CD4-positive, alpha-beta T cell treated with Interleukin-10 for 1 hour (primary cell): ENCODE results near the gene MMP20.
"Not testable (repeated sequence)": the region's sequence is repeated elsewhere in the genome, so short reads cannot be mapped to it uniquely, and the experiment has no call there.

ENCODE experiments used
- DNase-seq: peaks from one replicate; pipeline ENCODE4 v3.0.0-alpha.2; 2020

Gene MMP20, protein sequence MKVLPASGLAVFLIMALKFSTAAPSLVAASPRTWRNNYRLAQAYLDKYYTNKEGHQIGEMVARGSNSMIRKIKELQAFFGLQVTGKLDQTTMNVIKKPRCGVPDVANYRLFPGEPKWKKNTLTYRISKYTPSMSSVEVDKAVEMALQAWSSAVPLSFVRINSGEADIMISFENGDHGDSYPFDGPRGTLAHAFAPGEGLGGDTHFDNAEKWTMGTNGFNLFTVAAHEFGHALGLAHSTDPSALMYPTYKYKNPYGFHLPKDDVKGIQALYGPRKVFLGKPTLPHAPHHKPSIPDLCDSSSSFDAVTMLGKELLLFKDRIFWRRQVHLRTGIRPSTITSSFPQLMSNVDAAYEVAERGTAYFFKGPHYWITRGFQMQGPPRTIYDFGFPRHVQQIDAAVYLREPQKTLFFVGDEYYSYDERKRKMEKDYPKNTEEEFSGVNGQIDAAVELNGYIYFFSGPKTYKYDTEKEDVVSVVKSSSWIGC

DNA sequence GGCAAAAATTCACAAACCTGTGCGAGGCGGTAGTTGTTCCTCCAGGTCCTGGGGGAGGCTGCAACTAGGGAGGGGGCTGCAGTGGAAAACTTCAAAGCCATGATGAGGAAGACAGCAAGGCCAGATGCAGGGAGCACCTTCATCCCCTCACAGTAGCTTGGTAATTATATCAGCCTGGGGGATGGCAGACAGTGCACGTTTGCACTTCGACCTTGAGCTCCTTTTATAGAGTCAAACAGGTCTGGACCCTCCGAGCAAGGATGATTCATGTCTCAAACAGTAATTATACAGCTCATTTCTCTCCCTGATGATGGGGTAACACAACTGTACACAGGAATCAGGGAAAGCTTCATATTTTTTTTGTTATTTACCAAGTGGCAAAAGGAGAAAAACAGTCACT lies at the start of gene MMP20:
Gene MMP20, minus strand, starts transcription at position 156 of the 400 bp plus-strand sequence. Its CDS starts 13 bp downstream, at position 143.
- no peak for DNase-seq

DNA sequence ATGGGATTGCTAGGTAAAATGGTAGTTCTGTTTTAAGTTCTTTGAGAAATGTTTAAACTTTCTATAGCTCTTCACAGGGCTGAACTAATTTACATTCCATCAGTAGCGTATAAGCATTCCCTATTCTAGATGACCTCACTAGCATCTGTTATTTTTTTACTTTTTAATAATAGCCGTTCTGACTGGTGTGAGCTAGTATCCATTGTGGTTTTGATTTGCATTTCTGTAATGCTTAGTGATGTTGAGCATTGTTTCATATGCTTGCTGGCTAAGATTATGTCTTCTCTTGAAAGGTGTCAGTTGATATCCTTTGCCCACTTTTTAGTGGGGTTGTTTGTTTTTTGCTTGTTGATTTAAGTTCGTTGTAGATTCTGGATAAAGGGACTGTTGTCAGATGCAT lies 44.5 kb upstream of the MMP20 start:
- DNase-seq: no peak

DNA sequence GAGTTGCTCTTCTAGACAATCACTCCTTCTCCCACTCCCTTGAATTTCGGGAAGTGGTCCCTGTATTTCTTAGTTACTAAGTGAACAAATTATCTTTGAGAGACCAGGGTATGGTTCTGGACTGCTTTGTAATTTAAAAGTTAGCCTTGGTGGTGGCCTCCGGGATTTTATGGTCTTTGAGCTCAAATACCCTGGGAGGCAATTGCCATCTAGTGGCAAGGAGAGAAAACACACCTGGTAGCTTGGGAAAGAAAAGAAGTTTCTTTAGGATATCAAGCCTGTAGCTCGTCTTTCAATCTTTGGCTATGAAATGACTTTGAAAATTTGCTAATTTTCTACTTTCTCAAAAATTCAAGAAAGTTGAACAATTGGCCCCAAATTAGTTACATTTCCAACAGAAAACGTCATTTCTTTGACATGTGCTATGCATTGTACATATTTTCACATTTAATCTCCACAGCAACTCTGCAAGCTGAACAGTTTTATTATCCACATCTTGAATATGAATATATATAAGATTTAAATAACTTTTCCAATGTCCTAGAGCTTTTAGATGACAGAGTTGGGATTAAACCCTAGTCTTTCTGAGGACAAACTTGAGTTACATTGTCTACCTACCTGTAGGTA lies 41.3 kb upstream of the MMP20 start:
- DNase-seq: peak; percentile 46

DNA sequence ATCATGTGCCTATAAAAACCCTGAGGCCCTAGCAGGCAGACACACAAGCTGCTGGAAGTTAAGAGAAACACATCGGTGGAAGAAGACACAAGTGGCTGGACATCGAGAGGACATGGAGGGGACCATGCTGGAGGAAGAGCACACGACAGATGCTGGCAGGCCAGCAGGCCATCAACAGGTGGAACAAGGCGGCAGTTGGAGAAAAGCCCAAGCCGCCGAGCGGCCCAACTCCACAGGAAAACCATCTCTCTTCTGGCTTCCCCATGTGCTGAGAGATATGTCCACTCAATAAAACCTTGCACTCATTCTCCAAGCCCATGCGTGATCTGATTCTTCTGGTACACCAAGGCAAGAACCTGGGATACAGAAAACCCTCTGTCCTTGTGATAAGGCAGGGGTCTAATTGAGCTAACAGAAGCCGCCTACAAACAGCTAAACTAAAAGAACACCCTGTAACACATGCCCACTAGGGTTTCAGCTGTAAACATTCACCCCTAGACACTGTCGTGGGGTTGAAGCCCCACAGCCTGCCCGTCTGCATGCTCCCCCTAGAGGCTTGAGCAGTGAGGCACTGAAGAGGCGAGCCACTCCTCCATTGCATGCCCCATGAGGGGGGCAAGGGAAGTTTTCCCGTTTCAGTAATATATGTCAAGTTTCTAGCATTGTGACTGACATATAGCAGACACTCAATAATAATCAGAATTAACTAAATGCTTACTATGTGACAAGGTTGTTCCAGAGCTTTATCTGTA lies 39.0 kb upstream of the MMP20 start:
- DNase-seq: peak; percentile 9

DNA sequence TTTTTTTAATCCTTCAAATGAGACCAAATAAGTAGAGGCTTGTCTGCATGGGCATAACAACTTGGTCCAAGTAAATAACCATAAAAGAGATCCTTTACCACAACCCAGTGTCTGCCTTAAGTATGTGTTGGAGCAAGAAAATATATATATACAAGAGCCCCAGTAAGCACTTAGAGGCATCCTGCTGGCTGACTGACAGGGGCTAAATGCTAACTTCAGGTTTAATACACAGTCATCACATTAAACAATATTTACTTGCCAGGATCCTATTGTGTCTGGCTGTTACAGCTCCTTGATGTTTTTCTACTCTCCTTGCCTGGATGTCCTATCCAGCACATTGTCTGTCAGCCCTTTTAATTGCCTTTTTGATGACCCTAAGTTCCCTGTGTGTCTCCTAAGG lies 37.5 kb upstream of the MMP20 start:
- DNase-seq: no peak

DNA sequence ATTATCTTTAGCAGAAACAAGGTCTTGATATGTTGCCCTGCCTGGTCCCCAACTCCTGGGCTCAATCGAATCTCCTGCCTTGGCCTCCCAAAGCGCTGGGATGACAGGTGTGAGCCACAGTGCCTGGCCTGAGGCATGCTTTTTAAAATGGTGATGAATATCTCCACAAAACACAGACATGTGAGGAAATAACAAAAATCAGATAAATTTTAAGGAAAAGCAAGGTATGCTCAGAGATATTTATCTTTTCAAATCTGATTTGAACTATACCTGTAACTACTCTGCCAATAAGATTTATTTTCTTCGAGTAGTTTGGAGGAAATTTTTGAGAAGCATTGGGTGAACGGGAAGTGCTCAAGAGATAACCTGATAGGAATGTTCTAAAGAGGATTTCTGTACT lies 35.9 kb upstream of the MMP20 start:
- DNase-seq: no peak

DNA sequence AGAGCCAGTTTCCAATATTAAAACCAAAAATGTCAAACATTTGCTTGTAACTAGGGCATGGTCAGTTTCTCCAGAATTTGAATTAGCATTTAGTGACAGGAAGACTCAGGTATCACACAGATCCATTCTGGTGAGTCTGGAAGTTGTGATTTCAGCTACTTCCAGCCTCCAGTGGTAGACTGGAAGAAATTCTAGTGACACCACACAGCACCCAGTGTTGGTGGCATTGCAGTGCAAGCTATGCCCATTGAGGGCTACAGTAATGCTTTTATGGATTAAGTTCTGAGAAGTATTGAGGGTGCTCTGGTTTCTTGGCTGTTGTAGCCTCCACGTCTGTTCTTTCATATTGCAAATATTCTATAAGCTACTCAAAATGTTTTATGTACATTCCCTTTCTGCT lies 31.4 kb upstream of the MMP20 start:
- DNase-seq: no peak

DNA sequence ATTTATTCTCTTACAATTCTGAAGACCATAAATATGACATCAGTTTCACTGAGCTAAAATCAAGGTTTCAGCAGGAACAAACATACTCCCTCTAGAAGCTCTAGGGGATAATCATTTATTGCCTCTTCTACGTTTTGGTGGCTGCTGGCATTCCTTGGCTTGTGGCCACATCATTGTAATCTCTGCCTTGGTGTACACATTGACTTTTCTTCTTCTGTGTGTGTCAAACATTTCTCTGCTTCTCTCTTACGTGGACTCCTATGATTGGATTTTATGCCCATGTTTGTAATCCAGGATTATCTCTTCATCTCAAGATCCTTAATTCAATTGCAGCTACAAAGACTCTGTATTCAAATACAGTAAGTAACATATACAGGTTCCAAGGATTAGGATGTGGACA lies 30.4 kb upstream of the MMP20 start:
- DNase-seq: no peak

DNA sequence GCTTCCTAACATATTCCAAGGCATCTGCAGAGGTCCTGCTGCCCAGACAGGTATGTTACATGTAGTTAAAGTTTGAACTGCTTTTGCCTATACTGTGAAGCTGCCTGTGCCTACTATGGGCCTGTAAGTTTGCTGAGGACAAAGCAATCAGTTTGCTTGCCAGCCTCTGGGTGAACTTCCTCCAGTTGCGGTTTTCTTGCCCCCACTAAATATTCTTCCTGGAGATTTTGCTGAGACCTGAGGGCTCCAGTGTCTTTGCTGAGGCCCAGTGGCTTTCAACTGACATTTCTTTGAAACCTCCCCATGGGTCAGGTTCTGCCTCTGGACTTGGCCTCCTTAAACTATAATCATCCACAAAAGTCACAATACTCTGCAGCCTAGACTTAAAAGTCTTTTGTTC lies 29.6 kb upstream of the MMP20 start:
- DNase-seq: no peak

DNA sequence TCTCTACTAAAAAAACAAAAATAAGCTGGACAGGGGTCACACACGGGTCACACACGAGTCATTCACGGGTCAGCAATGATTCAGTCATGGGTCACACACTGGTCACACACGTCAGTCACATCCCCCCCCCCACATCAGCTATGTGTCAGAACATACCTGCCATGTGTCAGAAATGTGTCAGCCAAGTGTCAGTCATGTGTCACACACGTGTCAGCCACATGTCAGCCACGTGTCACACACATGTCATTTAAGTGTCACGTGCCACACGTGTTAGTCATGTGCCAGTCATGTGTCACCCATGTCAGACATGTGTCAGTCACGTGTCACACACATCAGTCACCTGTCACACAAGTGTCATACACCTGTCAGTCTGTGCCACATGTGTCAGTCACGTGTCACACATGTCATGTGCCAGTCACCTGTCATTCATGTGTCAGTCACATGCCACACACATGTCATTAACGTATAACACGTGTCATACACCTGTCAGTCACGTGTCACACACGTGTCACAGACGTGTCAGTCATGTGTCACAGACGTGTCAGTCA lies 28.7 kb upstream of the MMP20 start:
- no peak for DNase-seq

DNA sequence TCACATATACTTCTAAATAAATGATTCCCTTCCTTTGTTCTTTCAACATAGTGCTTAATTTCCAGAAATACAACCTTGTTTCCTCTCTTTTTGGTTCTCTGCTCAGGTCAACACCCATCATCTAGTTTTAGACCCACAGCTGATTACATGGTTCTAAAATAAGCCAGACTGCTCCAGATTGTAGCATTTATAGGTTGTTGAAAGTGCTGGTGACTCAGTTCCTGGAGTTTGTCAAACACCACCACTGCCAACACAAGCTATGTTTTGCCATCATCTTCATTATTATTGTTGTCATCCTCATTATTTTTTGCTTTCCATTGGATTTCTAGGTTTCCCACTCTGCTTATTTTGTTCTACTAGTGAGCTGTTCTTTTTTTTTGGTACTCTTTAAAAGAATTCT lies 22.3 kb upstream of the MMP20 start:
- DNase-seq: no peak

DNA sequence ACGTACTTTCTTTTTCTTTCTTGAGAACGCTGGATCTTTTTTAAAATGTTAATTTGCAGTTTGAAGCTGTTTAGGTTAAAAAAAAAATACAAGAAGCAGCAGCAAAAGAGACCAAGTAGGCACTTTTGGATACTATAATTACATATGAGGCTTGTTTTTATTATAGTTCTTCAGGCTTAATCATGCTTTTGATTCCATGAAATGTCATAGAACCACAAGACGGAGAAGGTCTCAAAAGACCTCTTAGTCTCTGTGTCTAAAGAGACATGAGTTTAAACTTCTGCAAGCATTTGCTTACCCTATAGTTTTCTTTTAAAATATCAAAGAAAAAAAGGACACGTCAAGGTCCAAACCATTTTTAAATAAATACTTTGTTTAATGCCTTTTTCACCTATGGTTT lies 18.8 kb upstream of the MMP20 start:
- no peak for DNase-seq

DNA sequence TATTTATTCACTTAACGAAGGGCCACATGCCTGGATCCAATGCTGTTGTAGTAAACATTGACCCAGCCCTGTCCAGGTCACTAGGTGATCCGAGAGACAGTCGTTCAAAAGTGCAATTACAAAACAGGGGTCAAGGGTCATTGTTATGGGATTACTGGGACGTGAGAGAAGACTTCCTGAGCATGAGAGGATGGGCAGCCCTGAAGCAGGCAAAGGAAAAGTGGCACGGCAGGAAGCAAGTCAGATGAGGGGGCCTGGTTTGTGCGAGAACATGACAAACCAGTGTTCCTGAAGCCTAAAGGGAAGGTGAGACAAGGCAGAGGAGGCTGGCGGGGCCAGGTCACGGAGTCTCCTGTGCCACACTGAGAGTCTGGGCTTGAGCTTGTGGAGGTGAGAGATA lies 15.8 kb upstream of the MMP20 start:
- DNase-seq: no peak

DNA sequence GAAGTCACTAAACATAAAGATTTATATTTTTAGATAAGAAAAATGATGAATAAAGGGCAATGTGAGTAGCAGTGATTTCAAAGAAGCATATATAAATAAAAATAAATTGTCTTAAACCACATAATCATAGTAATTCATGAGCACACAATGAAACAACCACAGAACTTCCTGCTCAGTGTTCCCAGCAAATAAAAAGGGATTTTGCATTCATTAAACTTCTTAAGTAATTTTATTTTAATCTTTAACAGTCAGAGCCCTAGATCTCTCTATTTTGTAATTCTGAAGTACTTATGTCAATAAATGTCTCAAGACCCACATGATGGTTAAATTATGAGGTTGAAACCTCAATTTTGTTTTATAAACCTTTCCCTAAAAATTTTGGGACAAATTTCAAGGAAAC lies 14.5 kb upstream of the MMP20 start:
- DNase-seq: no peak

DNA sequence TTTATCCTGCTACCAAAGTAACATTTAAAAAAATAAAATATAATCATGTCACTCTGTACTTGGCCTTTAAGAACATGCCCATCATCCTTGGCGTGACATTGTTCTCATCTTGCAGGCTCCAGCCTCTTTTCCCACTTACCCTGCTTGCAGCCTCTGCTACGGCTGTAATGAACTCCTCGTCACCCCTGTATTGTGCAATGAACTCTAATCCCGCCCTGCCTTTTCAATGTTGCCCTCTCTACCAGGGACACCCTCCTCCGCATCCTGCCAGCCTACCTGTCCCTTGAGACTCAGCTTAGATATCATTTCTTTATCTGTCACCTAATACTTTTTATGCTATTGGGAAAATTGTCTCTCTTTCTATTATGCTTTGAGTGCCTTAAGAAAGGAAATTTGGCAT lies 12.6 kb upstream of the MMP20 start:
- DNase-seq: no peak

DNA sequence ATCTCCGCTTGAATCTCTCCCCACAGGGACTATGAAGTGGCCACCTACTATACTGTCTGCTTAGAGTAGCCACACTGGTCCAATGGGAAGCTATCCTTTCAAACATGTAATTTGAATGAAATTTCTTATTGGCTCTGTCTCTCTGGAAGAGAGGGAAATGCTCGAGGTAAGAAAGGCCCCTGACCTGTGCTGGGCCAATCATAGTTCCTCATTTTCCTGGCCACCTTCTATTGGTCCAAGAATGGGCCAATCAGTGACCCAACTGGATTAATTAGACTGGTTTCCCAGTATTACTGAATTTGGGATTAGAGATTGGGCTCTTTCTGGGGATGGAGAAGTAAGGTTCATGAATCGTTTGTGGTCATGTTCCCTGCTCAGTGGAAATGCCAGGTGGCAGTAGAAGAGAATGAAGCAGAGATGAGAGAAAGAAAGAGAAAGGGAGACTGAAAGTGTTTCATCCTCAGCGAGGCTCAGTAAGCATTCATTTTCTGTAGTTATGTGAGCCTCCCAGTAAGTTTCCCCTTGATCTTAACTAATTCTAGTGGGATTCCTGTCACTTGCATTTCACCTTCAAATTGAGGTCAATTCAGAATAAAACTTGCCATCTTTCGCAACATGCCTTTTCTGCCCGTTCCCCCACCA lies 8.4 kb upstream of the MMP20 start:
- no peak for DNase-seq

DNA sequence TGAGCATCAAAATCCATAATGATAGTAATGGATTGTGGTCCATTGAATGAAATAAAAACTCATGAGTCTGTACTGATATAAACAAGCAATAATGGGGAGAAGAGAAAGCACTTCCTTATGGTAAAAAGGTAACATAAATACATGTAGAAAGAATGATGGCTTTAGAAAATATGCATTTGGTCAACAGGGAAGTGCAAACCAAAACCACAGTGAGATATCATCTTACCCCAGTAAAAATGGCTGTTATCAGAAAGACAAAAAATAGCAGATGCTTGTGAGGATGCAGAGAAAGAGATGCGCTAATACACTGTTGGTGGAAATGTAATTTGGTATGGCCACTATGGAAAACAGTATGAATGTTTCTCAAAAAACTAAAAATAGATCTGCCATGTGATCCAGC lies 6.9 kb upstream of the MMP20 start:
- DNase-seq: no peak

DNA sequence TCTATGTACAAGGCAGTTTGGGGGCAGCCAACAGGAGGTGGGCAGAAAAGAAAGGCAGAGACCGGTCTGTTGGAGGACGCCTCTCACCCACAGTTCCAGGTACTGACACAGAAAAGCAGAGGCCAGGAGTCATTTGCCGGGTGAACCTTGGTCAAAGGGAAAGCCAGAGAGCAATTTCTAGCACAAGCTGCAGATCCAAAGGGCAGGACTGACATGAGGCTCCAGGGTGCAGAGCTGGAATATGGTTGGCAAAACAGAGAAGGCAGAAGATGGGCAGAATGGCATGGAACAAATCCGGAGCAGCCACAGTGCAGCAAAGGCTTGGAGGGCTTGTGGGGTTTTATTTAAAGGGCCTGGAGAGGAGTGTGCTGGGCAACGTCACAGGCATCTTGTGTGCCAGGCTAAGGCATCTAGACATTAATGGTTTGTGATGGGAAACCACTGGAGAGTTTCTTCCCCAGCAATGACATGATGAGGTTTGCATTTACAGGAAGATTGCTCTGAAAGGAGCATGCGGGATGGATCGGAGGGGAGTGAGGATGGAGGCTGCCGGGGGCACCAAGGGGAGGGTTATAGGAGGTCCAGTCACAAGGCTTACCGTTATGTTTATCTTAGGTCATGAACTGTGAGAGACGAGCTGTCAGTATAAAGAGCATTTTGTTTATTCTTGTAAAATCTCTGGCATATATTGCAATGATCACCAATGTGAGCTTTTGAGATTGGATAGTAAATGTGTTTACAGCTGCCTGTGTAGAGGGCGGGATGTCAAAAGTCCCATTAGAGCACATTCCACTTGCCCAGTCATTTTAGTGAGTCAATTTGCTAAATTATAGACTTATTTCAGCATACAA lies 5.7 kb upstream of the MMP20 start:
- DNase-seq: no peak

DNA sequence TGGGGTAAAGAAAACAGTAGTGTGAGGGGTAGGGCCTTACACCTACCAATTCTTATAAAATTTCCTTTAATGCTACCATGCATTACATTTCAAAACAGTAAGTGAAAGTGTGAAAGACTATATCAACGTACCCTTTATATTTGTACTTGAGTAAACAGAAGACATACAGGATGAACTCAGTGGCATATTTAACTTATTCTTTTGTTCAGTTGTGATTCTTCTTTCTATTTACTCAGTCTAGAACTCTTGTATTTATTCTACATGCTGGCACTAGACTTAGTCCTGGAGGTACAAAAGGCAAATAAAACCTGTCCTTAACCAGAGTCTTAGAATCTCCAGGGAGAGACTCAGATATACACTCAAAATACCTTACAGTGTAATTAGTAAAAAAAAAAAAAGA lies 4.8 kb upstream of the MMP20 start:
- not testable (repeated sequence) for DNase-seq

DNA sequence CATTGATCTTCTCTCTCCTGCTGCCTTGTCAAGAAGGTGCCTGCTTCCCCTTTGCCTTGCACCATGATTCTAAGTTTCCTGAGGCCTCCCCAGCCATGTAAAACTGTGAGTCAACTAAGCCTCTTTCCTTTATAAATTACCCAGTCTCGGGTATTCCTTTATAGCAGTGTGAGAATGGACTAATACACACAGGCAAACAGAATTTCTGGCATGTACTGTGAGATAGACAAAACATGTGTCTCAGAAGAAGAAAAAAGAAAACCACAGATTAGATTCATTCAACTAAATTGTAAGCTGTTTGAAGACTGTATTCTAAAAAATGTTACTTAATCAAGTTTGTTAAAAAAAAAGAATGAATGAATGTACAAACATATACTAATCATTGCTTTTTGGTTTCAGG lies 1.5 kb upstream of the MMP20 start:
- no peak for DNase-seq

DNA sequence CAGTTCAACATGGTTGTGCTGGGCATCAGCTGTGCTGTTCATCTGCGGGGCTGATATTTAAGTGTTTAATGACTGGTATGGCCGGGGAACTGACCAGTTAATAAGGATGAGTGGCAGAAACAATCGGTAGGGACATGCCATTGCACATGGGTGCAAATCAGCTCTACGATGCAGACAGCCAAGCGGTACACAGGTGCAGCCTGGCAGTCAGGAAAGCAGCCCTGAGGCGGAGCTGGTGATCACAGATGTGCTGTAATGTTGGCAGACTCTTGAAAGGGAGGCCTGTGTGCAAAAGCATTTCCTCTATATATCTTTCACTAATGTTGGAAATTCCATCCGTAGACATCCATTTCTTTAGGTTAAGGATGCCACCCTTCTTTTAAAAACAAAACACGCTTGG lies 1.1 kb downstream of the MMP20 start:
- DNase-seq: no peak

DNA sequence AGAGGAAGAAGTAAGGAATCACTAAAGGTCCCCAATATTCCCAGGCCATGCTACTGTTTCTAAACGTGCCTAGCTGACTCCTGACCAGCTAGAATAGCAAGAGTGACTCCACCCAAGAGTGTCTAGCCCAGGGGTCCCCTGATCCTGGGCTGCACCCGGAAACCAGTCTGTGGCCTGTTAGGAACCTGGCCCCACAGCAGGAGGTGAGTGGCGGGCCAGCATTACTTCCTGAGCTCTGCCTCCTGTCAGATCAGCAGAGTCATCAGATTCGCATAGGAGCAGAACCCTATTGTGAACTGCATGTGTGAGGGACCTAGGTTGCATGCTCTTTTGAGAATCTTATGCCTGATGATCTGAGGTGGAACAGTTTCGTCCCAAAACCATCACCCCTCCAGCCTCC lies 2.0 kb downstream of the MMP20 start:
- no peak for DNase-seq
